SK-MEL-5 (cell line): ENCODE results near the gene CTAGE1. TPM values are rescaled to one million over a fixed set of nuclear protein-coding genes. Genes with fewer than 3 reads are reported as not detected.
A peak's percentile ranks its signal among the peaks of the same experiment; 100 is the strongest.
"Not testable (repeated sequence)": the region's sequence is repeated elsewhere in the genome, so short reads cannot be mapped to it uniquely, and the experiment has no call there.

Experiments
- DNase-seq: peaks from one replicate; pipeline ENCODE4 v3.0.0-alpha.2; 2016; ENCODE audit warnings: low read depth, low spot score
- in situ Hi-C: cut with HindIII; loops from 2 replicates; pipeline ENCODE4 v1.10.0; 2016; ENCODE audit warnings: low sequenced_read_pairs, high pct_unique_total_duplicates, low pct_unique_long_range_greater_than_20kb
- polyA plus RNA-seq, 2 experiments: library from polyadenylated mRNA; depleted of rRNA; stranded (reverse); fragments of >200 nt; gene quantifications; 2 replicates each; pipeline ENCODE4 v1.2.3, GENCODE V29; 2015
- total RNA-seq: library from RNA; depleted of rRNA; stranded (reverse); fragments of >200 nt; shearing (Covaris generic); gene quantifications from 2 replicates; pipeline ENCODE4 v1.2.3, GENCODE V29; 2014; rRNA removed

Gene CTAGE1
- total RNA-seq: 0.03 TPM in 1 of 2 replicates, not detected in the other
- not detected in 2 replicates for polyA plus RNA-seq (2015; cell fraction: cytosol; rRNA removed)
- polyA plus RNA-seq (2015; cell fraction: nucleus; rRNA removed): not detected in 2 replicates

DNA sequence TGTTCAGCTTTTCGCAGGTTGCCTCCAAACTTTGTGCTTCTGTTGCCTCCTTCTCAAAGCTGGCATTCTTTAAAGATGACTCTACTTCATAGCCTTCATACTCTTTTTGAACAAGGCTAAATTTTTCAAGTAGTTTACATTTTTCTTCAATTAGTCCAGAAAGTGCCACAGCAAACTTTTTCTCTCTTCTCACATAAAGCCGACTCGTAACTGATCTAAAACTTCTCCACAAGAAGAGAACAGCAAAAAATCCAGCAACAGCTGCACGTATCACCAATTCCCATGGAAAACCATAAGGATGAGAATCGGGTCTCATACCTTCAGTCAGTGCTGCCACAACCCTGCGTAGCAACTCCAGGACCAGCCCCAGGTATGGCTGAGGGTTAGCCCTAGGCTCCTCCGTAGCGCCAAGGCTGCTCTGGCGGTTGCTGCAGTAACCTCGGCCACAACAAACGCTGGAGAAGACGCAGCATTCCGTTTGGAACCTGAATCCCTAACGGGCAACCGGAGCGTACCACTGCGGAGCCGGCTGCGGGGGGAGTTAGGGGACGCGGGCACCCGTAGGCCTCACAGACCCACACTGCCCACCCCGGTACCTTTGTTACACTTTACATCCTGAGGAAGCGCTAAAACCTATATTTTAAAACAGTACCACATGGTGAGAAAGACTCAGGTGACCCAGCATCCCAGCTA, at the start of gene CTAGE1:
Gene CTAGE1 (minus strand): TSS at position 420 of the 693 bp plus-strand sequence. CDS start 104 bp downstream, at position 316.
- in situ Hi-C loops: no loop called here
- no peak for DNase-seq

- in situ Hi-C loops: no loop called here
- DNase-seq: no peak
These were observed 49.1 kb upstream of the CTAGE1 start for GRCh38 chr18:22466608-22467395.

- DNase-seq: peak; percentile 23
- in situ Hi-C loops: no loop called here
These were observed 48.2 kb upstream of the CTAGE1 start for GRCh38 chr18:22465859-22466457.

DNA sequence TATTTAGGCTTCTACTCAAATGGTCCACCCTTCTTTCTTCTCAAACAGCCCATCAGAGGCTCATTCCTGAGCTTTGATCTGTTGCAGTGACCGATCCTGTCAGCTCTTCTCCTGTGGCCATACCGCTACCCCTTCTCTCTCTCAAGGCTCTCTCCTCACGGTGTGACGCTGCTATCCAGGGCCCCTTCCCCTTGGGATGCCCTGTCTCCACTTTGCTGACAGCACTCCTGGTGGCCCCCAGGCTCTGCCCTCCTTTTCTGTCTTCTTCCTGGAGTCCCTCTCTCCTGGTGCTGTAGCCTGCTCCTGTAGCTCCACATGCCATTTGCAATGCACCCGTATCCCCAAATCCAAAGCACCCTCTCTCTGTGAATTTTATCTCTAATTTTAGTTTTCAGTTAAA, 45.4 kb upstream of the CTAGE1 start:
- in situ Hi-C loops: no loop called here
- DNase-seq: no peak

DNA sequence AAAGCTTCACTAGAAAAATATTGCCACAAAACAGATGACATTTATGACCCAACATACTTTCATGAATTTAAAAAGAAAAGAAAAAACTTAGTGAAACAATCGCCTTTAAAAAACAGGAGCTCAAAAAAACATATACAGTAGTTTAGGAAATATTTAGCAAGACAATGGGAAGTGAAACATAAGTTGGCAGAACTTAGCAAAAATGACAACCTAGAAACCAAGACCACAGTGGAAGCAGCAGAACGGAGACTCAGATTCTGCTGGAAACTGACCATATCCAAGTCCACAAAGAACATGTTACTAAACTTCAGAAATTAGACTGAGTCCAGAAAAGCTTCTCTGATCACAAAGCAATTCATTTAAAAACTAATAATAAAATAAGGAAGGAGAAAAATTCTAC, 41.8 kb upstream of the CTAGE1 start:
- DNase-seq: no peak
- in situ Hi-C loops: no loop called here

GRCh38 chr18:22457524-22457923, 39.8 kb upstream of the CTAGE1 start:
- in situ Hi-C loops: no loop called here

GRCh38 chr18:22456547-22456946, 38.8 kb upstream of the CTAGE1 start:
- in situ Hi-C loops: no loop called here
- no peak for DNase-seq

More at GRCh38 chr18:22457524-22457923, 39.8 kb upstream of the CTAGE1 start:
- no peak for DNase-seq

GRCh38 chr18:22456116-22456480, 38.4 kb upstream of the CTAGE1 start:
- no peak for DNase-seq
- in situ Hi-C loops: no loop called here

- DNase-seq: no peak
- in situ Hi-C loops: no loop called here
These were observed 37.9 kb upstream of the CTAGE1 start for GRCh38 chr18:22455425-22456115.

DNA sequence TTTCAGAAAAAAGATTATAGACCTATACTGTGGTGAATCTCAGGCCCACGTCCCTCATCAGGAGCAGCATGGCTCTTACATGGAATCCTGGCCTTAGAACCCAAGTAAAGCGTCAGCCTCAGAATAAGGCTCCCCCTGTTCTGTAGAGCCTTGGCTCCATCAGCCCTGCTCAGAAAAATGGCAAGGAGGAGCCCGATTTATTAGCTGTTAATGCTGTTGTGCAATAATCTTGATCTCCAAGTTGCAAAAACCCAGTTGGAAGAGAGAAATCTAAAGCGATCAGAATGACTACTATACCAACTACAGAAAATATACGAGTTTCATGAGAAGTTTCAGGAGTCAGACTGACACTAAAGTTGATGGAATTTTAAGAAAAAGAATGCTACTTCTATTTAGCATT, 35.6 kb upstream of the CTAGE1 start:
- in situ Hi-C loops: no loop called here
- DNase-seq: no peak

- no peak for DNase-seq
- in situ Hi-C loops: no loop called here
These were observed 34.5 kb upstream of the CTAGE1 start for GRCh38 chr18:22452226-22452668.

DNA sequence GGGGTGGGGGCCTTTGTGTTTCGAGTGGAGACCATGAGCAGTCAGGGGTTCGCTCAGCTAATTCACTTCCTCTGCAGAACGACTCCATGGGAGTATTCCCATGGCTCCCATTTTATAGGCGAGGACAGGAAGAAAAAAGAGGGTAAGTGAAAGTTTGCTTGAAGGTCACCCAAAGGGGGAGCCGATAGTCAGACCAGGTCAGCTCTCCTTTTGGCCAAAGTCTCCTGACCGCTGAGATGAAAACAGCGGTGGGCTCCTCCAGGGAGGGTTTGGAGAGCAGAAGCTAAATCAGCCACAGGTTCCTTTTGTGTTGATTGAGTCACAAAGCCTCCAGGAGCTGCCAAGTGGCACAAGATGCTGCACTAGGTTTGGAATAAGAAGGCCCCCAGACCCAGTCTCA, 34.1 kb upstream of the CTAGE1 start:
- peak; percentile 50 for DNase-seq
- in situ Hi-C loops: no loop called here

DNA sequence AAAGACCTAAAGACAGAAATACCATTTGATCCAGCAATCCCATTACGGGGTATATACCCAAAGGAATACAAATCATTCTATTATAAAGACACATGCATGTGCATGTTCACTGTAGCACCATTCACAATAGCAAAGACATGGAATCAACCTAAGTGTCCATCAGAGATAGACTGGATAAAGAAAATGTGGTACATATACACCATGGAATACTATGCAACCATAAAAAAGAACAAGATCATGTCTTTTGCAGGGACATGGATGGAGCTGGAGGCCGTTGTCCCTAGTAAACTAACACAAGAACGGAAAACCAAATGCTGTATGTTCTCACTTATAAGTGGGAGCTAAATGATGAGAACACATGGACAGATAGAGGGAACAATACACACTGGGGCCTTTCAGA, 33.1 kb upstream of the CTAGE1 start:
- in situ Hi-C loops, DNase-seq: not testable (repeated sequence)

DNA sequence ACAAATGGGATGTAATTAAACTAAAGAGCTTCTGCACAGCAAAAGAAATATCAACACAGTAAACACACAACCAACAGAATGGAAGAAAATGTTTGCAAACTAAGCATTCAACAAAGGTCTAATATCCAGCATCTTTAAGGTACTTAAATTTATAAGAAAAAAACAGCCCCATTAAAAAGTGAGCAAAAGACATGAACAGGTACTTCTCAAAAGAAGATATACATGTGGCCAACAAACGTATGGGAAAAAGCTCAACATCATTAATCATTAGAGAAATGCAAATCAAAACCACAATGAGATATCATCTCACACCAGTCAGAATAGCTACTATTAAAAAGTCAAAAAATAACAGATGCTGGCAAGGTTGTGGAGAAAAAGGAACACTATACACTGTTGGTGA, 32.6 kb upstream of the CTAGE1 start:
- in situ Hi-C loops, DNase-seq: not testable (repeated sequence)

DNA sequence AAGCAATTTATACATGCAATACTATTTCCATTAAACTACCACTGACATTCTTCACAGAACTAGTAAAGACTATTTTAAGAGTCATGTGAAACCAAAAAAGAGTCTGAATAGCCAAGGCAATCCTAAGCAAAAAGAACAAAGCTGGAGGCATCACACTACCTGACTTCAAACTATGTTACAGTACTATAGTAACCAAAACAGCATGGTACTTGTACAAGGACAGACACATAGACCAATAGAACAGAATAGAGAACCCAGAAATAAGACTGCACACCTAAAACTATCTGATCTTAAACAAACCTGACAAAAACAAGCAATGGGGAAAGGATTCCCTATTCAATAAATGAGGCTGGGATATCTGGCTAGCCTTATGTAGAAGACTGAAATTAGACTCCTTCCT, 32.0 kb upstream of the CTAGE1 start:
- in situ Hi-C loops, DNase-seq: not testable (repeated sequence)

DNA sequence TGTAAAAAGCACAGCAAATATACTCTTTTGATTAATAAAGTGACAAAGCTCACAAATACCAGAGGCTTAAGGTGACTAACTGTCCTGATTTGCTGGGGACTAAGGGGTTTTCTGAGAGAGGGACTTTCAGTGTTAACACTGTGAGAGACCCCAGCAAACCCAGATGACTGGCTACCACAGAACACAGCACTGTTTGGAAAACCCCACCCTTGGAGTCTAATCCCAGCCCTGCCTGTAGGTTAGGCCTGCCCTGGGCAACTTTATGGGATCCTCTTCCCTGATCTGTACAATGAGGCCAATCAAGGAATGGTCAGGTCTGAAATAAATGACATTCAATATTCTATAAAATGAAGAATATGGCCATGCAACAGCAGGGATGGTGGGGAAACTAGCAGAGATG, 30.5 kb upstream of the CTAGE1 start:
- DNase-seq: no peak
- in situ Hi-C loops: no loop called here

DNA sequence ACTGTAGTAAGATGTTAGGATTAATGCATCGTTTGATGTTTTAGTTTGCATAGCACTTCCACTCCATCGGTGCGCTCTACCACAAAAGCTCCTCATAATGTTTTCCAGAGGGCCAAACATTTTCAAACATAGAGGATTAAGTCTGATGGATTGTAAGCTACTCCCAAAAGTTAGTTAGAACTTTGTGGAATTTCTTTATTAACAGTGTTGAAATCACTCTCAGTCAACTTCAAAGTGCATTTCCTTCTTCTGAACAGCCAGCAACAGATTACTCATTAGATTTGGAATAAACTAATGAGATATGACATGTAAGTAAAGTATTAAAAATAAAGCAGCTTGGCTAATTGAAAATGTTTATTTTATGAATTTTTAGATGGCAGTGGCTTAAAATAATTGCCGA, 30.1 kb upstream of the CTAGE1 start:
- in situ Hi-C loops: no loop called here
- DNase-seq: no peak

GRCh38 chr18:22446911-22447310, 29.2 kb upstream of the CTAGE1 start:
- in situ Hi-C loops: no loop called here
- no peak for DNase-seq
